Measurements from ENCODE around the gene PTK7.
A peak's percentile ranks its signal among the peaks of the same experiment; 100 is the strongest.

Gene PTK7

DNA sequence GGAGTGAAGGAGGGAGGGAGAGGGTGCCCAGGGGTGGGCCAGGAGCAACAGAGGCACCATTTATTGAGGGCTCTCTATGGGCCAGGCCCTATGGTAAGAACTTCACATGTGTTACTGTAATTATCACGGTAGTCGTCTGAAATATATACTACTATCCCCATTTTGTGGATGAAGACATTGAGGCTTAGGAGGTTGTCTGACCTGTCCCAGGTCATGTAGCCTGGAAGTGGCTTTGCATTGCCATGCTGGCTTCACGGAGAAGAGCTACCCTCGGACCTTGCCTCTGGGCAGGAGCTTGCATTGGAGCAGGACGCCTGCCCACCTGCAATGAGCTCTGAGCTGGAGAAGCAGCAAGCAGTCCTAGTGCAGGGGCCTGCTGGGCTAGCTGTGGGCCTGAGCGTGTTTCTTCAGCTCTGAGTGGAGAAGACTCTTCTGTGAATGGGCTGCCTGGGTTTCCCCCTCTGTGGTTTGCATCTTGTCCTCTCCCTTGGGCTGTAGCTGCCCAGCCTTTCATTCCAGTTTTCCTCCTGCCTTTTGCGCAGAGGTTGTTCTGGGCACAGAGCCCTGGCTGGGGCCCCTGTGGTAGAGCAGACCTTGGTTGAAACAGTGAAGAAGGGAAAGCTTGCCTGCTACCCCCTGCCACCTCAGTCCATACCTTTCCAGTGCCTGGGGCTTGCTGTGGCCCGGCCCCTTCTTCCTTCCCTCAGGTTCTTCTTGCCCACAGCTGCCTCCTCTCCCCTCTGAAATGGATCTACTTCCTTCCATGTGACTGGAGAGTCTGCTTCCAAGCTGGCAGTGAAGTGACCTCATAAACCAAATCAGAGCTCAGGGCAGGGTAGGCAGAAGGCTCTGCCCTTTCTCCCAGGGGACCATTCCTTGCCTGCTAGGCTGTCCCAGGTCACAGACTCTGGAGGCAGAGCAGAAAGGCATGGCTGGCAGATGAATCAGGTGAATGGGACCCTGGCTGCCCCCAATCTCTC lies 70.9 kb downstream of the PTK7 start:
- DNase-seq, result no peak

DNA sequence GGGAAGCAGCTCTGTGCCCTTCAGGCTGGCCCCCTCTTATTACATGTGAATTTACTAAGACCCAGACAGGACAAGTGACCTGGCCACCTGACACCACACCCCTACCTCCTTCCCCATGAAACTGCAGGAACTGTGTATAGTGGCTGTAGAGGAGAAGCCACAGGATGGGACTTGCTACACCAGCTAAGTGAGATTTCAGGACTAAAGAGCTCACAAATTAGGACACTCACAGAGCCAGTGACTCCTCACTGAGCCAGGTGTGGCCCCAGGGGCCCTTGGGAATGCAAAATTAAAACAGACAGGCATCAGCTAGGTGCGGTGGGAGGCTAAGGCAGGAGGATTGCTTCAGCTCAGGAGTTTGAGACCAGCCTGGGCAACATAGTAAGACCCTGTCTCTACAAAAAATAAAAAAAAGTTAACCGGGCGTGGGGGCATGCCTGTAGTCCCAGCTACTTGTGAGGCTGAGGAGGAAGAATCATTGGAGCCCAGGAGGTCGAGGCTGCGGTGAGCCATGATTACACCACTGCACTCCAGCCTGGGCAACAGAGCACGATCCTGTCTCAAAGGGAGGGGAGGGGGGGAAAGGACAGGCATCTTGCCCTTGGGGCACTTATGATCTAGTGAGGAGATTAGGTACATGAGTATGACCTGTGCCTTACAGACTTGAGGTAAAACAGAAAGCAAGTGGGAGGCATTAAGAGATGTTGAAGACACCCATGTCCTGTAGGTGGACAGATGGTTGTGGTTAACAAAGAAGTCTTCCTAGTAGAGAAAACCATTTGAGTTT lies 71.8 kb downstream of the PTK7 start:
- no peak for DNase-seq

DNA sequence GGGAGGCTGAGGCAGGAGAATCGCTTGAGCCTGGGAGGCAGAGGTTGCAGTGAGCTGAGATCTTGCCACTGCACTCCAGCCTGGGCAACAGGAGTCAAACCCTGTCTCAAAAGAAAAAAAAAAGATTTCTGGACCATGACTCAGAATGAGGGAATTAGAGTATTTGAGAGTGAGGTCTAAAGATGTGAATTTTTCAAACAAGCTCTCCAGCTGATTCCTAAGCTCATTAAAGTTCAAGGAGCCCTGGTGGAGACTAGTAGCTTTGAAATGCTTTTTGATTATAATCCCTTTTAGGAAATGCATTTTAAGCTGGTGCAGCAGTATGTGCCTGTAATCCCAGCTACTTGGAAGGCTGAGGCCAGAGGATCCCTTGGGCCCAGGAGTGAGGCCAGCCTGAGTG lies 73.2 kb downstream of the PTK7 start:
- no peak for DNase-seq

DNA sequence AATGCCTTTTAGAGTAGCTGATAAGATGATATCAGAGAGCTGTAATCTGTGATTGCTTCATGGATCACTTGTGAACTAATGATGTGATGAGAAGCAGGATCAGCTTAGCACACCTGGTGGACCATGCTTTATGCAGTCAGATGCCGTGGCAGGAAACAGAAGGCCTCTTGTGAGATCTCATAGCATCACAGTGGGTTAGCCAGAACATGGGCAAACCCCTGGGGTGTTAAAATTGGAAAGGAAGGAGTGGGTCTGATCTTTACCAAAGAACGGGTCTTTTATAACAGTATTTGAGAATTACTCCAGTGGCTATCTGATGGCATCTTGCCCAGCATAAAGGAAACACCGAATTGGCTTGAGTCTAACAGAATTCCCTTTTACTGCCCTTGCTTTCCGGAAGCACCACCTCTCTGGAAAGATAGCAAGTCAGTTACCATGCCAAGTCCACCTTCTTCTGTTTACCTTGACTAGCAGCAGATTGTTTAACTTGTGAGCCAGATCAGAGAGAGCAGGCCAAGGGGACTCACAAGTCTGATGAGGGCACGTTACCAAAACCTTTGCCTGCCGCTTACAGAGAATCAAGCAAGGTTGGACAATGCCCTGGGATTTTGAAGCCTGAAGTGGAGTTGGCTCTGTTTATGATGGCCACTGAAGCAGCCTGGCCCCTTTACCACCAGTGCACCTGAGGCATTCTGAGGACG lies 74.1 kb downstream of the PTK7 start:
- no peak for DNase-seq

DNA sequence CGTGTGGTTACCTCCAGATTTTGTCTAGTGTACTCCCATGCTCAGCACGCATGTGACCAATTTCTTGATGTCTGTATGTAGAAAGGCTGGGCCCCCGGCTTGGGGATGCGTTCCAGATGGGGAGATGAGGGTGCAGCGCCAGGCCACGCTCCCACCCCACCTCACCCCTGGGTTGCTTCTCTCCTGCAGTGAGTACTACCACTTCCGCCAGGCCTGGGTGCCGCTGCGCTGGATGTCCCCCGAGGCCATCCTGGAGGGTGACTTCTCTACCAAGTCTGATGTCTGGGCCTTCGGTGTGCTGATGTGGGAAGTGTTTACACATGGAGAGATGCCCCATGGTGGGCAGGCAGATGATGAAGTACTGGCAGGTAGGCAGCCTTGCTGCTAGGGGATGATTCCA lies 83.5 kb downstream of the PTK7 start:
- no peak for DNase-seq

DNA sequence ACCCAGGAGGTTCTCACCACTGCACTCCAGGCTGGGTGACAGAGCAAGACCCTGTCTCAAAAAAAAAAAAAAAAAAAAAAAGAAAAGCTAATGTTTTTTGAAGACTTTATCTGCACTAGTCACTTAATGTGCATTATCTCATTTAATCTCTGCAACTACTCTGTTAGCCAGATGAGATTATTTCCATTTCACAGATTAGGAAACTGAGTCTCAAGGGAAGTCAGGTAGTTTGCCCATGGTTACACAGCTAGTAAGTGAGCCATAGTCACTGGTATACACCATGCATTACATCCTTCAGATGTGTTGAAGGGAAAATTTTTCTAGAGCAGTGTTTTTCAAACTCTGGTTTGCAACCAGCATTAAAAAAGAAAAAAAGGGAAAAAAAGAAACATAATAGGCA lies 87.8 kb downstream of the PTK7 start:
- no peak for DNase-seq

DNA sequence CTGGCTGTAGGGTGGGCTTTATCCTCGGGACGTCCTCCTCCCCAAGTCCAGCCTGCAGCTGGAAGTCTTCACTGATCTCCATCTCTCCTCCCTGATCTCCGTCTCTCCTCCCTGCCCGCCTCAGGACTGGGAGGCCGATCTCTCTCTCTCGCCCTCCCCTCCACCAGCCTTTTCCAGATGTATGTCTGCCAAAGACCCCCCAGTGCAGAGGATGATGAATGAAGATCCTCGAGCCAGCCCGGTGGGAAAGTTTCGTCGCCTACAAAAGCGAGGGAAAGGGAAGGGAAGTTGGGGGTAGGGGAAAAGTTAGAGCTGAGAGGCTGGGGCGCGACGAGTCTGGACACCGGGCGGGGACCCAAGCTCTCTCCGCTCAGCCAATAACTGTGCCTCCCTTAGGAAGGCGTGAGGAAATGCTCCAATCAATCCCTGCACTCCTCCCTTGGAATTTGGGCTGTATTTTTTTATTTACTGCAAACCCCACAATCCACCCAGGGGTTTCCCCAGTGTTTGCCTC lies 94.4 kb downstream of the PTK7 start:
- peak; percentile 80 for DNase-seq

DNA sequence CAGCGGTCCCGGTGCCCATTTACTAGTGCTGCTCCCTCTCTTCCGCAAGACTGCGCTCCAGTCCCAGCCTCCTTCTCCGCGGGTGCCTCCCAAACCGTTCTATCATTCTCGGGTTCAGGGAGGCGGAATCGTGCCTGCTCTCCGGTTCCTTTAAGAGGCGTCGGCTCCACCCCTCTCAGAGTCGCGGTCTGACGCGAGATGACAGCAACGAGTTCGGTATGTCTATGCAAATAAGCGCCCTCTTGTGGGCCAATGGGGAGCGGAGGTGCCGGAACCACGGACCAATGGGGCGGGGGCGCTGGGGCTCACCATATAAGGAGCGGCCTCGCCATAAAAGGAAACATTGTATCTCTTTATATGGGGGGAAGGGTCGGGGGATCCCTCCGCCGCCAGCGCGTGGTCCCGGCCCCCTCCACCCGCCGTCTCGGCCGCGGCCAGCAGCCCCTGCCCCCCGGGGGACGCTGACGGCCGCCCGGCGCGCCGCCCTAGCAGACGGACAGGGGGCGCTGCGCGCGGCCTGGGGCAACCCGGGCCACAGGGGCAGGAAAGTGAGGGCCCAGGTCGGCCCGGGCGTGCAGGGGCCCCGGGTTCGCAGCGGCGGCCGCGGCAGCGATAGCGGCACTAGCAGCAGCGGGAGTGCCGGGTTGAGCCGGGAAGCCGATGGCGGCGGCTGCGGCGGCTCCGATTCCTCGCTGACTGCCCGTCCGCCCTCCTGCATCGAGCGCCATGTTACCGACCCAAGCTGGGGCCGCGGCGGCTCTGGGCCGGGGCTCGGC lies 95.0 kb downstream of the PTK7 start, which contains the start of gene SRF:
Gene SRF, plus strand, starts transcription at position 339 of the 776 bp plus-strand sequence. Its CDS starts 388 bp downstream, at position 727.
- peak; percentile 94 for DNase-seq

DNA sequence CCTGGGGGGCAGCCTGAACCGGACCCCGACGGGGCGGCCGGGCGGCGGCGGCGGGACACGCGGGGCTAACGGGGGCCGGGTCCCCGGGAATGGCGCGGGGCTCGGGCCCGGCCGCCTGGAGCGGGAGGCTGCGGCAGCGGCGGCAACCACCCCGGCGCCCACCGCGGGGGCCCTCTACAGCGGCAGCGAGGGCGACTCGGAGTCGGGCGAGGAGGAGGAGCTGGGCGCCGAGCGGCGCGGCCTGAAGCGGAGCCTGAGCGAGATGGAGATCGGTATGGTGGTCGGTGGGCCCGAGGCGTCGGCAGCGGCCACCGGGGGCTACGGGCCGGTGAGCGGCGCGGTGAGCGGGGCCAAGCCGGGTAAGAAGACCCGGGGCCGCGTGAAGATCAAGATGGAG lies 95.6 kb downstream of the PTK7 start:
- DNase-seq, result no peak

DNA sequence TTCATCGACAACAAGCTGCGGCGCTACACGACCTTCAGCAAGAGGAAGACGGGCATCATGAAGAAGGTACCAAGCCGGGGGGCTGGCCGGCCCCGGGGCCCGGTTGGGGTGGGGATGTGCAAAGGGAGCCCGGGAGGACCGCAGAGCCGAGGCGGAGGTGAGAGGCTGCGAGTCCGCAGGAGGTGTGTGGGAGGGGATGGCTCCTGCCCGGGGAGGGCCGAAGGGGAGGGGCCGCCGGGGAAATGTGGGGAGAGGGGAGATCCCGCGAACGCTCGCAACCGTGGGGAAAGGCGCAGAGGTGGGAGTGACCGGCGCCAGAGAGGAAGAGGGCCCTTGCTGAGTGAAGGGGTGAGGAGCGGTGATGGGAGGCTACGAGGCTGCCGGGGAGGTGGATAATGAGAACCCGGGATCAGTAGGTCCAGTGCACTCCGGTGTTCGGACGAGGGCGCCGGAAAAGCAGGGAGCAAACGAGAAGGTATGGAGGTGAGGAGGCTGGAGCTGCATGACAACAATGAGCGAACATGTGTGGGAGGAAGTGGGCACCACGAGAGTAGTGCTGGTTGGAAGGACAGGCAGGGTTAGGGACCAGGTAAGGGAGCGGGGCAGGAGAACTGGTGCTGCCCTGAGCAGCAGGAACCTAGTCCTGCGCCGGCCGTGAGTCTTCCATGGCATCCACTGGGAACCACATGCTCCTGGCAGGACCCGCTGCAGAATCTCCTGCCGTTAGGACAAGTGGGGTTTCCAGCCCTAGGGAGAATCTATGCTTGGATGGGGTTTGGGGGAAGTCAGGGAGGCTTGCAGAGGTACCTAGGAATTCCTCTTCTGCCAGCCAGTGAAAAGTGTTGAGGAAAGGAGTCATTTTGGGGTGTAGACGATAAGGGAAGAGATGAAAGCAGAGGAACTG lies 96.2 kb downstream of the PTK7 start:
- DNase-seq, result no peak

DNA sequence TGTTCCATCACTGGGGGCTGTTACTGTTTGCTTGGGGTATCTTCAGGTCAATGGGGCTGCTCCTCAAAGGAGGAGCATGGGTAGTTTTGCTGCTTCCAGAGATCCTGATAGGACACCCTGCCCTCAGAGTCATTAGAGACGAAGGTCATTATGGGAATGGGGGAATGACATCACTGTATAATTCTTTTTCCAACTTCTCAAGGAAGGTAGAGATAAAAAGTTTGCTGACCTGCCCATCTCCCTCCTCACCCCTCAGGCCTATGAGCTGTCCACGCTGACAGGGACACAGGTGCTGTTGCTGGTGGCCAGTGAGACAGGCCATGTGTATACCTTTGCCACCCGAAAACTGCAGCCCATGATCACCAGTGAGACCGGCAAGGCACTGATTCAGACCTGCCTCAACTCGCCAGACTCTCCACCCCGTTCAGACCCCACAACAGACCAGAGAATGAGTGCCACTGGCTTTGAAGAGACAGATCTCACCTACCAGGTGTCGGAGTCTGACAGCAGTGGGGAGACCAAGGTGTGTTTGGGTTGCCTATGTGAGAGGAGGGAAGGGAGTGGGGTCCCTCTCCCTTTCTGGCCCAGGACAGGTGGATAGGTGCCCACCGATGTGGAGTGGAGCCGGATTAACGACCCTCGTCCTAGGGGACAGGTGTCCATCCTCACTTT lies 97.6 kb downstream of the PTK7 start:
- no peak for DNase-seq

DNA sequence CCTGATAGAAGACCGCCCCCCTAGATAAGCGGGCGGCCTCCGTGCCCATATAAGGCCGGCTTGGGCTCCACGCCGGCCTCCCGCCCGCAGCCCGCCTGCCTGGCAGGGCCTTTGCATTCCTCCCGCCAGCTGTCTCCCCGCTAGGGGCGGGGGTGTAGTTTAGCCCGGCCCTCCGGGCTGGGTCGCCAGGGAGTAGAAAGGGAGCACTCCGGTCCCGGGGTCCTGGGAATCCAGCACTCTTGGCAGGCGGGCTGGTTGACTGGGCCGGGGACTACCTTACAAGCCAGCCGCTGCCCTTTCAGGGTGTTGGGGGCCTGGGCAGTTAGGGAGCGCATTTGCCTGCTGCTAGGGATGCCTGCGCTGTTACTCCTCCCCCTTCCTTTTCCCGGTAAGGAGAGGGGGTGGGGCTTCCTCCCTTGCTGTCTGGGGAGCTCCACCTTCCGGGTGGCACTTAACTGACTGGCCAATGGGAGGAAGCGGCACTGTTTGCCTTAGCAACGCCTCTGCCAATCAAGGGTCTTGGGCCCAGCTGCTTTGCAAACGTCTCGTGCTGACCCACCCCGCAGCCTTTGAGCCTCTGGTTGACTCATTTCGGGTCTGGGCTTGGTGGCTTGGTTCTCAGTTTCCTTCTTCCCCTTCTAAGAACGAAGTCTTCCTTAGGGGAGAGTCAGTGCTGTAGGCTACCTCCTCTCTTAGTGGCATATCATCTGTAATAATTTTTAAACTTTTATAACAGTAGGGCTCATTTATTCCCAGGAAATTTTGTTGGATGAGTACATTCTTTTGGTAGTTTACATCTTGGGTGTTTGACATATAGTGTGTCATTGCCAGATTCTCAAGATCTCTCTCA lies 98.4 kb downstream of the PTK7 start:
- DNase-seq, result peak; percentile 98

DNA sequence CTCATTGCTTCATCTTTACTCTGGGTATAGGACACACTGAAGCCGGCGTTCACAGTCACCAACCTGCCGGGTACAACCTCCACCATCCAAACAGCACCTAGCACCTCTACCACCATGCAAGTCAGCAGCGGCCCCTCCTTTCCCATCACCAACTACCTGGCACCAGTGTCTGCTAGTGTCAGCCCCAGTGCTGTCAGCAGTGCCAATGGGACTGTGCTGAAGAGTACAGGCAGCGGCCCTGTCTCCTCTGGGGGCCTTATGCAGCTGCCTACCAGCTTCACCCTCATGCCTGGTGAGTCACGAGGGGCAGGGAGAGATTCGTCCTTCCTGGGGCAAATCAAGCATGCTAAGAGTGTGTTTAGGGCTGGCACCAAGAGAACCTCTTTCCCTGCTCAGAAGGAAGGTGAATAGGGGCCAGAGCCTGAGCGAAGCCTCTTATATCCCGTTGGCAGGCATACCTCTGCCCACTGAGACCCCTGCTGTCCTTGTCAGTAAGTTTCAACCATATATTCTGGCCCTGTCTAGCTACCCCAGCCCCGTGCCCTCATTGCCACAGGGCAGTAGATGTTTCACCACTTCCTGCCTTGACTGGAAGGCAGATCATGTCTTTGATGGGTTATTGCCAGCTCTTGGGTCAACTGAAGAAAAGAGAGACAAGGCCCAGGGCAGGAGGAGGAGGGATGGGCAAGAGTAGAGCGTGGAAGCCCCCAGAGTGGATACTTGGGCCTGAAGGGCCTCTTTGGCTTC lies 99.7 kb downstream of the PTK7 start:
- no peak for DNase-seq

DNA sequence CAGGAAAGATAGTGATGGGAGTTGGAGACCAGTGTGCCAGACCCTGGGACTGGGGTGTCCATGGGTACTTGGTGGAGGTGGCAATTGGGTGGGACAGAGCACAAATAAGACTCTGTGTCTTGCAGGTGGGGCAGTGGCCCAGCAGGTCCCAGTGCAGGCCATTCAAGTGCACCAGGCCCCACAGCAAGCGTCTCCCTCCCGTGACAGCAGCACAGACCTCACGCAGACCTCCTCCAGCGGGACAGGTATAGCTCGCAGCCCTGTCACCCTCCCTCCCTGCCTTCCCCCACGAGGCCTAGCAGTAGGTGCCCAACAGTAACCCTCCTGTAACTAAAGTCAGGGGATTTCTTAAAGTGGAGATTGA lies 100.3 kb downstream of the PTK7 start:
- DNase-seq, result no peak

DNA sequence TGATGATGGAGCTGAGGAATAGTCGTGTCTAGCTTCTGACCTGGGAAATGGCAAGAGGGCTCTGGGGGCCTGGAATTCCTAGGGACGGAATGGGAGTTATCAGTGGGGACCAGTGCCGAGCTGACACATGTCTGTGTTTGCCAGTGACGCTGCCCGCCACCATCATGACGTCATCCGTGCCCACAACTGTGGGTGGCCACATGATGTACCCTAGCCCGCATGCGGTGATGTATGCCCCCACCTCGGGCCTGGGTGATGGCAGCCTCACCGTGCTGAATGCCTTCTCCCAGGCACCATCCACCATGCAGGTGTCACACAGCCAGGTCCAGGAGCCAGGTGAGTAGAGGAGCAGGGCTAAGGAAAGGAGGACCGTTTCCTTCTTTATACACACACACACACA lies 102.0 kb downstream of the PTK7 start:
- no peak for DNase-seq

DNA sequence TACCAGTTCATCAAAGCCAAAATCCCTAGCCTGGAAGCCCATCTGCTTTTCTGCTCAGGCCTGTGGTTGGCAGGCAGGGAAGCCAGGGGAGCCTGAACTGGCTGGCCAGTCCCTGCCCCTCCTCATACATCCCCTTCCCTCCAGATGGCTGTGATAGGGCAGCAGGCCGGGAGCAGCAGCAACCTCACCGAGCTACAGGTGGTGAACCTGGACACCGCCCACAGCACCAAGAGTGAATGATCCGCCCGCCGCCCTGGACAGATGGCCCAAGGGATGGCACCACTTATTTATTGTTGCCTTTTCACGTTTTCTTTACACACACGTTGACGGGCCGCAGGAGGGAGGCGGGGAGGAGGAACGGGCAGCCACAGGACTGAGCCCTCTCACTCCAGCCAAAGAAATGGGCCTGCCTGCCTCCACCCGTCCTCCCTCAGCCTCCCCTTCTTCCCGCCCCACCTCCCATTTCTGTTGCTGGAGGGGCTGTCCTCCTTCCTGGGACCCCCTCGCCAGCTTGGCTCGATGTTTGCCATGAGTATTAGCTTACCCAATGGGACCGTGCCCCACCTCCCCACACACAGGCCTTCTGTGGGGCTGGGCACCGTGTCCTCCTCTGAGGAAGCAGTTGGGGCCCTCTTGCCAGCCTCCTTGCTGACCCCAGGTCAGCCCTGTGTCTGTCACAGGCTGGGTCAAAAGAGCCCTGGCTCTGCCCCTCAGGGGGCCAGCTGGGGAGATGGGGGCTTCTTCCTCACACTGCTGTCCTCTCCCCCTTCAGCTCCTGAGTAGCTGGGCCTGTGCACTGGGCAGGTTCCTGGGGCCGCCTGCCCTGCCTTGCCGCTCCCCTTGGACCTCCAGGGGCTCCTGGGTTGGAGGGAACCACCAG lies 103.1 kb downstream of the PTK7 start:
- no peak for DNase-seq

DNA sequence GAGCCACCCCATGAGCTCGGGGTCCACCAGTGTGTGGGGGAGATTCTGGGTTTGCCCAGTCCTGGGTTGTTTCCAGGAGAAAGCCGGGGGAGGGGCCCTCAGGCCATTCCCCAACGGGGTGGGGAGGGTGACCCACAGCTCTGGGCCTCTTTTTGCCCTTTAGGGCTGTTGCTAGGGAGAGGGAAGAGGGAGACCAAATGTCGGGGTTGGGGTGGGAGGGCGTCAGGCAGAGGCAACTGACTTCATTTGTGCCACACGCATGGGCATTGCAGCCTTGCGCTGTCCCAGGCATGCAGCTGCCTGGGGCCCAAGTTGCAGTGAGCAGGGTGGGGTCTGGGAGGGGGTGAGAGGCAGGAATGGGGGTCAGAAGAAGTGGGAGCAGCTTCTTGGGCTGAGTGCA lies 103.9 kb downstream of the PTK7 start:
- no peak for DNase-seq

DNA sequence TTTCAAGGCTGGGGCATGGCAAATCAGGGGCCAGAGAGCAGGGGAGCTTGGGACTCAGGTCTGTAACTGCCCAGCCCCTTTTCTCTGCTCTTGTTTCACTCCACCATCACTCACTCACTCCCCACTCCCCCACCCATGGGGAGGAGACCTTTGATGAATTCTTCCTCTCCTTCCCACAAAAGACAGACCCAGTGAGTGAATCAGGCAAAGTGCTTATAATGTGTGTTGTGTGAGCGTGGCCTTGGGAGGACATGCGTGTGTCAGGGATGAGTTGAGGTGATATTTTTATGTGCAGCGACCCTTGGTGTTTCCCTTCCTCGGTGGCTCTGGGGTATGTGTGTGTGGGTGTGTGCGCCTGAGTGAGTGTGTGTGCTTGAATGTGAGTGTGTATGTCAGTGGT lies 104.9 kb downstream of the PTK7 start:
- DNase-seq, result no peak

All from 8988T (cell line).